K562 (cell line): Measurements from ENCODE around the gene HPCAL1. TPM values are rescaled to one million over a fixed set of nuclear protein-coding genes. Genes with fewer than 3 reads are reported as not detected.

Experiments
- ATAC-seq: fragments of 200-7000 bp; cut with Tn5 transposase; 3 replicates; pipeline ENCODE4 v1.9.1; 2020; ENCODE audit warnings: moderate library complexity
- BruUV-seq: library from RNA; stranded (reverse); fragments of 400-500 nt; replicated peaks from 2 replicates; lab custom pipeline; 2021; lab: Mats Ljungman, UMichigan
- CTCF ChIA-PET: fragments of 300-600 bp; formaldehyde crosslinking; extraction: SDS; loops from one replicate; lab custom pipeline; 2021; ENCODE audit warnings: low intra/inter-chr PET ratio; lab: Yijun Ruan, JAX
- POLR2A ChIA-PET: fragments of 300-600, 350-650 bp; sonication (Branson Sonifier 250); formaldehyde crosslinking; extraction: SDS; loops from one replicate; lab custom pipeline; 2021; ENCODE audit warnings: antibody characterized with exemption, inconsistent platforms; lab: Yijun Ruan, JAX
- DNase-seq, 4 experiments: peaks; one replicate each; pipeline versions ENCODE4 v3.0.0 to v3.0.0-alpha.2; 2011 to 2018; ENCODE audit warnings: low spot score in 3 of 4, mixed read lengths in 3 of 4; ENCODE audit errors: extremely low read depth in 1 of 4
- FAIRE-seq: peaks from 2 replicates; lab custom pipeline; 2011; peaks lifted over from hg19 to GRCh38; lab: Jason Lieb, UNC
- H2AFZ ChIP-seq: 2 replicates; pipeline ENCODE4 v1.6.0; 2011; ENCODE audit warnings: low read depth, low read length, control low read depth, inconsistent platforms
- H3K27ac ChIP-seq: fragments of 200-600 bp; 3 replicates; pipeline ENCODE4 v1.8.0; 2011; ENCODE audit warnings: low read depth, mild to moderate bottlenecking, control low read depth, inconsistent platforms, low read length, moderate library complexity, mixed read lengths; ENCODE audit errors: extremely low read depth
- H3K27me3 ChIP-seq, 2 experiments: fragments of 300-600 bp in 1 of 2; 2 replicates in 1 of 2; 3 replicates in 1 of 2; pipeline versions ENCODE4 v1.6.0 to v1.8.0; 2011; ENCODE audit warnings: inconsistent platforms in 2 of 2, low read length in 2 of 2, mild to moderate bottlenecking in 1 of 2, mixed read lengths in 1 of 2, moderate library complexity in 1 of 2; ENCODE audit not compliant: control insufficient read depth in 2 of 2, insufficient read depth in 2 of 2
- H3K36me3 ChIP-seq: fragments of 300-600 bp; 3 replicates; pipeline ENCODE4 v1.8.0; 2011; ENCODE audit warnings: mild to moderate bottlenecking, low read length, inconsistent platforms; ENCODE audit not compliant: control insufficient read depth, insufficient read depth
- H3K4me1 ChIP-seq, 2 experiments: fragments of 200-600 bp in 1 of 2; replicated peaks in 1 of 2; 2 replicates in 1 of 2; 3 replicates in 1 of 2; pipeline versions ENCODE4 v1.5.1 to v1.8.0; 2011; ENCODE audit warnings: inconsistent platforms in 2 of 2, low read length in 2 of 2, mild to moderate bottlenecking in 1 of 2, mixed read lengths in 1 of 2, moderate library complexity in 1 of 2; ENCODE audit not compliant: control insufficient read depth in 2 of 2, insufficient read depth in 2 of 2
- H3K4me2 ChIP-seq: 2 replicates; pipeline ENCODE4 v1.6.1; 2011; ENCODE audit warnings: low read length, control low read depth, inconsistent platforms, mixed read lengths; ENCODE audit not compliant: insufficient read depth
- H3K4me3 ChIP-seq: fragments of 200-600 bp; sonication (generic), shearing (Covaris generic); 2 replicates; pipeline ENCODE4 v1.5.1; 2016; ENCODE audit warnings: control low read depth, inconsistent platforms
- H3K79me2 ChIP-seq: fragments of 200-600 bp; 3 replicates; pipeline ENCODE4 v1.8.0; 2011; ENCODE audit warnings: low read length, inconsistent platforms; ENCODE audit not compliant: control insufficient read depth, insufficient read depth
- H3K9ac ChIP-seq, 2 experiments: 2 replicates each; pipeline versions ENCODE4 v1.6.0 to v1.6.1; 2011; ENCODE audit warnings: low read depth in 2 of 2, low read length in 2 of 2, control low read depth in 1 of 2, inconsistent platforms in 1 of 2, mild to moderate bottlenecking in 1 of 2, mixed read lengths in 1 of 2; ENCODE audit not compliant: insufficient read depth in 1 of 2
- H3K9me1 ChIP-seq: one replicate; pipeline ENCODE4 v1.6.0; 2011; ENCODE audit warnings: inconsistent platforms, mild to moderate bottlenecking, low read length, moderate library complexity; ENCODE audit not compliant: control insufficient read depth, insufficient read depth
- H3K9me3 ChIP-seq: replicated peaks from 2 replicates; pipeline ENCODE4 v1.5.1; 2011; ENCODE audit warnings: low read depth, low read length, inconsistent platforms; ENCODE audit not compliant: control insufficient read depth, insufficient read depth
- H4K20me1 ChIP-seq: replicated peaks from 2 replicates; pipeline ENCODE4 v1.6.1; 2011; ENCODE audit warnings: low read length, inconsistent platforms, mixed read lengths; ENCODE audit not compliant: control insufficient read depth, insufficient read depth
- NFIC ChIP-seq: fragments of 450-650 bp; IDR thresholded peaks from 2 replicates; pipeline ENCODE4 v1.6.1; 2017; ENCODE audit warnings: mild to moderate bottlenecking, inconsistent platforms
- TBL1XR1 ChIP-seq, 2 experiments: IDR thresholded peaks; 2 replicates each; pipeline ENCODE4 v1.6.1; 2012; ENCODE audit warnings: improper control_type of control experiment in 2 of 2, low read length in 2 of 2, mild to moderate bottlenecking in 1 of 2
- U2AF1 ChIP-seq: fragments of 200-400 bp; formaldehyde crosslinking; optimal IDR thresholded peaks from 2 replicates; pipeline ENCODE3; 2017; ENCODE audit warnings: mild to moderate bottlenecking, low read depth, low read length, moderate library complexity
- WGBS: fragments of 100-300 bp; shearing (Covaris generic); methylation state at CpG from one replicate; pipeline ENCODE4 v1.1.6; 2016; ENCODE audit warnings: low coverage, mixed read lengths; ENCODE audit not compliant: insufficient coverage; ENCODE audit errors: missing lambda C conversion rate; 5-methylcytosine and 5-hydroxymethylcytosine counted together
- in situ Hi-C: fragments of 300-500 bp; cut with MboI; formaldehyde crosslinking; loops from 4 replicates; pipeline ENCODE4 v1.15.0; 2018; ENCODE audit warnings: inconsistent platforms, mixed read lengths
- intact Hi-C: fragments of 100-400 bp; cut with micrococcal nuclease; formaldehyde crosslinking; loops from 2 replicates; pipeline ENCODE4 v1.14.2; 2022
- polyA plus RNA-seq, 8 experiments: library from polyadenylated mRNA; depleted of rRNA in 4 of 8; stranded (reverse) in 5 of 8; unstranded in 3 of 8; fragments of >200 nt; fragmentation: Nextera tagmentation in 2 of 8; fragmentation: Illumina TruSeq in 1 of 8; extraction: Ambion mirVana in 2 of 8; extraction: Trizol in 1 of 8; gene quantifications; 2 replicates each; pipeline versions ENCODE4 v1.2.1 to v1.2.3, GENCODE V29; 2011 to 2014; ENCODE audit warnings: inconsistent platforms in 1 of 8, missing spikeins in 1 of 8
- total RNA-seq, 7 experiments: library from RNA; depleted of rRNA in 6 of 7; stranded (reverse); fragments of >200 nt in 6 of 7; fragmentation: Illumina TruSeq in 2 of 7; extraction: Trizol in 2 of 7; gene quantifications; 2 replicates each; pipeline versions ENCODE4 v1.2.1 to v1.2.3, GENCODE V29; 2011 to 2021; ENCODE audit warnings: low replicate concordance in 1 of 7

The HPCAL1 gene
- total and polyA plus RNA-seq, 9 of the 15 experiments (the other 6 are each of a cell fraction or from before 2014, with no cell fraction given) = 2.7 to 65.5 (median 23.9) TPM

- TF ChIP-seq TBL1XR1 (IDR thresholded peaks at IDR 0.05; ENCODE audit: low read length in 2 of 2) = no peak
These were observed 23.5 kb downstream of the HPCAL1 start (continued) for GRCh38 chr2:10326151-10326616.

- Histone ChIP-seq H3K4me1 (peaks cover 50 to 54% of the 10 kb centered on the region in 2 experiments), H3K9ac (peak overlapping the region in 1 of 2 experiments; percentile 80; a peak in 2 of 4 replicates)
- POLR2A ChIA-PET = interaction anchor here (0.6 to 1.3 kb wide), 6 partner anchors 9 to 25 kb away, joined by 3 to 7 read pairs (median 4); no protein-coding TSS in a partner anchor
These were observed 24.2 kb downstream of the HPCAL1 start for GRCh38 chr2:10326707-10327594.

More at GRCh38 chr2:10326707-10327594, 24.2 kb downstream of the HPCAL1 start:
- Histone ChIP-seq H3K27ac (no peak overlapping the region), H3K36me3 (peaks cover 3% of the 10 kb centered on the region; the same call in 1 of the 3 replicates), H4K20me1 (peaks cover 13% of the 10 kb centered on the region), H3K9me3 (no peaks in the 10 kb centered on the region), H3K4me2 (no peak overlapping the region; the same call in 1 of the 2 replicates), H2AFZ (no peak overlapping the region), H3K9me1 (no peaks in the 10 kb centered on the region), H3K4me3 (no peak overlapping the region), H3K79me2 (peaks cover 78% of the 10 kb centered on the region), H3K27me3 (no peaks in the 10 kb centered on the region)
- ATAC-seq = no peak
- in situ Hi-C loops (no loop called here), intact Hi-C loops (no loop called here)
- FAIRE-seq = no peak
- no peak for DNase-seq
- BruUV-seq = no TSS peak
- TF ChIP-seq NFIC = peak; percentile 59
- TF ChIP-seq U2AF1 = no peak
- CTCF ChIA-PET = no interaction called here
- WGBS = 49% methylated on average over 15 of the region's 15 CpGs
